ENCODE data around the gene TRPM3.

The TRPM3 gene

GRCh38 chr9:70542311-70542931 lies 579.0 kb downstream of the TRPM3 start:
- no peak for DNase-seq (ENCODE audit: extremely low read depth, low read depth)
- no peak for TF ChIP-seq CTCF (IDR thresholded peaks at IDR 0.05; ENCODE audit: low read depth, low read length, missing control alignments)
- no peak overlapping the region for H3K4me3 ChIP-seq (replicated peaks; ENCODE audit: low read depth, low read length)

DNA sequence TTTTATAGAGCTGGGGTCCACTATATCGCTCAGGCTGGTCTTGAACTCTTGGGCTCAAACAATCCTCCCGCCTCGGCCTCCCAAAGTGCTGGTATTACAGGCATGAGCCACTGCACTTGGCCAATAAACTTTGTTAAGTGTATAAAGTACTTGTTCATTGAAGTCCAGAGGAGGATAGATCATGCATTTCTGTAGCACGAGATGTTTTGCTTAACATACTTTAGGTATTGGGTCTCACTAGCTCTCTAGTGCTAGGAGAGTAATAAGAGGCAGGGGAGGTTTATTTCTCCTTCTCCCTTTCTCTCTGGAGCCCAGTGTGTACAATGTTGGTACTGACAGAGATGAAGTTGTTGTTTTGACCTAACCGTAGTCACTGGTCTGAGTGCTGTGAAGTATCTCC lies 581.4 kb downstream of the TRPM3 start:
- no peak for DNase-seq (ENCODE audit: extremely low read depth, low read depth)
- TF ChIP-seq CTCF (IDR thresholded peaks at IDR 0.05; ENCODE audit: low read depth, low read length, missing control alignments): no peak
- H3K4me3 ChIP-seq (replicated peaks; ENCODE audit: low read depth, low read length): no peak overlapping the region

DNA sequence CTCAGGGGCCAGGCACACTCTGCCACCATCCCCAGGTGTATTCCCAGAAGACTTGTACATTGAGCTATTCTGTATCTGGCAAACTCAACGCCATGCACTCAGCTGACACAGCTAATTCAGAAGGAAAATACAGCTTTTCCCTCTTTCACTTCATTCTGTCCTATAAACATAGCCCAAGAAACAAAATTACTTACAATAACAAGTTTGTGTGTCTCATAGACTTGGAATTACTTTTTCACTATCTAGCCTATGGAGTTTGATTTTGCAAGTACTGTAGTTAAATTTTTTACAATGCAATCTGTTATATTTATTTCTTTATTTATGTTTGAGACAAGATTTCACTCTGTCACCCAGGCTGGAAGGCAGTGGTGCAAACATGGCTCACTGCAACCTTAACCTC lies 581.9 kb downstream of the TRPM3 start:
- no peak for DNase-seq (ENCODE audit: extremely low read depth, low read depth)
- no peak for TF ChIP-seq CTCF (IDR thresholded peaks at IDR 0.05; ENCODE audit: low read depth, low read length, missing control alignments)
- no peak overlapping the region for H3K4me3 ChIP-seq (replicated peaks; ENCODE audit: low read depth, low read length)

GRCh38 chr9:70539001-70539400 lies 582.4 kb downstream of the TRPM3 start:
- H3K4me3 ChIP-seq (replicated peaks; ENCODE audit: low read depth, low read length): no peak overlapping the region
- no peak for DNase-seq (ENCODE audit: extremely low read depth, low read depth)
- TF ChIP-seq CTCF (IDR thresholded peaks at IDR 0.05; ENCODE audit: low read depth, low read length, missing control alignments): no peak

DNA sequence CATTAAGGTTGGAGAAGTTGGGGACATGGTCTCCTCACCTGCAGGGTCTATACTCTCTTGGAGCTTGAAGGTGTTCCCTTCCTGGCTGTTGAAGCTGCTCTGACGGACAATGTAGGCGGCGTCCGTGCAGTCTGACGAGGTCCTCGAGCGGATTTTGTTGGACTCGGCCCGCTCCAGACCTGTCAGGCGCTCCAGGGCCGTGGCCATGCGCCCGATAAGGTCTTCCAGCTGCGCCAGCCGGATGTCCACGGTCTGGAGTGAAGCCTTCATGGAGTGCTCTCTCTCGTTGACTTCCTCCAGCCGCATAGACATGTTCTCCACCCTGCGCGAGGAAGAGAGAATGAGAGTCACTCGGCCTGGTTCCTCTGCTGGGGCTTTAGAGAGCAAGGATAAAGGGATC lies 584.3 kb downstream of the TRPM3 start:
- TF ChIP-seq CTCF (IDR thresholded peaks at IDR 0.05; ENCODE audit: low read depth, low read length, missing control alignments): no peak
- no peak overlapping the region for H3K4me3 ChIP-seq (replicated peaks; ENCODE audit: low read depth, low read length)
- DNase-seq (ENCODE audit: extremely low read depth, low read depth): no peak

DNA sequence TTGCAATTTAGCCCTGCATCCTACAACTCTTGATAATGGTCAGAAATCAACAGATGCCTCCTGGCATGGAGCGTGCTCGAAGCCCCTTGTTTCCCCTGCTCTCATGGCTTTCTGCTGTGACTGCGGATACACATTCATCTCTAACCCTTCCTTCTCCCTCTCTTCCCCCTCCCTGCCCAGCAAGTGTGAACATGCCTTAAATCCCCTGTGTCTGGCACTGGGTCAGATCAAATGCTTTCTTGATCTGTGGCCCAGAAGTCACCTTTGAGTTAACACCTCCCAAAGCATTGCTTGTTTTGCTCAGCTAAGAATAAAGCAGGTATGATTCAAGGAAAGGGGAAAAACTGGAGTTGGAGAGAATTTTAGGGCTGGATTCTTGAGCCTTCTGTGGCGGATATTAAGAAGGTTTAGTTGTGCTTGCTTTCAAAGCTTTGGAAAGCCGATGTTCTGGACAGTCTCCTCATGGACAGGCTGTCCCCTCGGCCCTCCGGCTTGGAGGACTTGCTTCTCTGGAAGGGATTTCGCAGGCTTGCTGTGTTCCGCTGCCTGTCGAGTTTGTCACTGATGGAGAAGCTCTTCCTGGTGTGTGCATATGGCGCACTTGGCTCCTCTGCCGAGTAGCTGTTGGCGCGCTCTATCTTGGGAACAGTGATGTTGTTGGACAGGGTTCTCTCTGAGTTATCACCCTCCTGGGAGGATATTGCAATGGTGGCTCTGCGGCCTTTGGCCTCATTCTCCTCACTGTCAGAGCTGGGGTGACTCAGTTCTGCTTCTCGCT lies 585.7 kb downstream of the TRPM3 start:
- no peak for DNase-seq (ENCODE audit: extremely low read depth, low read depth)
- TF ChIP-seq CTCF (IDR thresholded peaks at IDR 0.05; ENCODE audit: low read depth, low read length, missing control alignments): no peak
- H3K4me3 ChIP-seq (replicated peaks; ENCODE audit: low read depth, low read length): no peak overlapping the region
